ENCODE results near the gene LRRD1. TPM values are rescaled to one million over a fixed set of nuclear protein-coding genes. Genes with fewer than 3 reads are reported as not detected.

LRRD1 gene
- total and polyA plus RNA-seq, 2 of the 13 experiments (the other 11 are each of a cell fraction or from before 2014, with no cell fraction given), result 0.03 TPM; not detected in 1

DNA sequence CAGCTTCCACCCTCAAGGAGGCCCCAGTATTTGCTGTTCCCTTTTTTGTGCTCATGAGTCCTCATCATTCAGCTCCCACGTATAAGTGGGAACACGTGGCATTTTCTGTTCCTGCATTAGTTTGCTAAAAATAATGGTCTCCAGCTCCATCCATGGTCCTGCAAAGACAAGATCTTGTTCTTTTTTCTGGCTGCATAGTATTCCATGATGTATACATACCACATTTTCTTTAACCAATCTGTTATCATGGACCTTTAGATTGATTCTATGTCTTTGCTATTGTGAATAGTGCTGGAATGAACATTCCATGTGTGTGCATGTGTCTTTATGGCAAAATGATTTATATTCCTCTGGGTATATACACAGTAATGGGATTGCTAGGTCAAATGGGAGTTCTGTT, 49.8 kb upstream of the LRRD1 start:
- TF ChIP-seq ZNF788 (CRISPR knock-in tag; IDR thresholded peaks at IDR 0.05; ENCODE audit: borderline replicate concordance), result no peak
- no peaks in the 10 kb centered on the region for H3K79me2 ChIP-seq (ENCODE audit: insufficient read depth, low read length)
- H3K4me3 ChIP-seq (replicated peaks in 1 of 3; ENCODE audit: insufficient read depth in 1 of 3, low read depth in 2 of 3, low read length in 3 of 3), result no peak overlapping the region
- H3K9me3 ChIP-seq (ENCODE audit: low read length), result no peaks in the 10 kb centered on the region
- H3K4me2 ChIP-seq (ENCODE audit: low read depth, low read length), result no peak overlapping the region
- CTCF ChIA-PET (ENCODE audit: low intra/inter-chr PET ratio, low total read pairs), result no interaction called here
- H3K4me1 ChIP-seq (ENCODE audit: insufficient read depth, low read length), result no peaks in the 10 kb centered on the region
- no peaks in the 10 kb centered on the region for H3K27me3 ChIP-seq (ENCODE audit: control insufficient read depth in 1 of 2, insufficient read depth in 2 of 2, low read length in 2 of 2)
- intact Hi-C loops (cut with micrococcal nuclease; ENCODE audit: unreplicated experiment) (no loop called here), in situ Hi-C loops (cut with HindIII; ENCODE audit: extremely low pct_ligation_motif_present, low pct_unique_long_range_greater_than_20kb) (no loop called here)
- POLR2A ChIA-PET, result no interaction called here
- FAIRE-seq (no peak), DNase-seq (ENCODE audit: low spot score) (no peak), ATAC-seq (no peak)
- WGBS (ENCODE audit: low lambda C conversion rate), result 100% methylated on average over 2 of the region's 2 CpGs
- peaks cover 1 to 29% of the 10 kb centered on the region in 2 experiments; a peak in 4 of 5 replicates for H3K36me3 ChIP-seq (replicated peaks in 1 of 2; ENCODE audit: control insufficient read depth in 1 of 2, insufficient read depth in 2 of 2, low read length in 2 of 2)
- no peak overlapping the region for H2AFZ ChIP-seq (ENCODE audit: low read length)
- H3K27ac ChIP-seq (ENCODE audit: extremely low read length, insufficient read depth, low read length), result no peak overlapping the region
- H4K20me1 ChIP-seq (ENCODE audit: insufficient read depth, low read length), result no peaks in the 10 kb centered on the region
- BruUV-seq (replicated peaks), result TSS peak; percentile 19
- H3K9ac ChIP-seq (ENCODE audit: insufficient read depth, low read depth, low read length), result no peak overlapping the region

- no peak overlapping the region for H3K9ac ChIP-seq (ENCODE audit: insufficient read depth, low read depth, low read length)
- no peak overlapping the region for H3K4me2 ChIP-seq (ENCODE audit: low read depth, low read length)
- no peak overlapping the region for H3K27ac ChIP-seq (ENCODE audit: extremely low read length, insufficient read depth, low read length)
- H3K9me3 ChIP-seq (ENCODE audit: low read length), result no peaks in the 10 kb centered on the region
- in situ Hi-C loops (cut with HindIII; ENCODE audit: extremely low pct_ligation_motif_present, low pct_unique_long_range_greater_than_20kb), result no loop called here
- H2AFZ ChIP-seq (ENCODE audit: low read length), result no peak overlapping the region
- CTCF ChIA-PET (ENCODE audit: low intra/inter-chr PET ratio, low total read pairs), result no interaction called here
- H3K4me3 ChIP-seq (replicated peaks in 1 of 3; ENCODE audit: insufficient read depth in 1 of 3, low read depth in 2 of 3, low read length in 3 of 3), result no peak overlapping the region
- peaks cover 3 to 29% of the 10 kb centered on the region in 2 experiments; a peak in 3 of 5 replicates for H3K36me3 ChIP-seq (replicated peaks in 1 of 2; ENCODE audit: control insufficient read depth in 1 of 2, insufficient read depth in 2 of 2, low read length in 2 of 2)
- intact Hi-C loops (cut with micrococcal nuclease; ENCODE audit: unreplicated experiment), result no loop called here
- H3K79me2 ChIP-seq (ENCODE audit: insufficient read depth, low read length), result no peaks in the 10 kb centered on the region
- POLR2A ChIA-PET, result no interaction called here
- ATAC-seq (no peak), FAIRE-seq (no peak), DNase-seq (ENCODE audit: low spot score) (no peak)
- no peaks in the 10 kb centered on the region for H4K20me1 ChIP-seq (ENCODE audit: insufficient read depth, low read length)
- H3K4me1 ChIP-seq (ENCODE audit: insufficient read depth, low read length), result no peaks in the 10 kb centered on the region
- no peaks in the 10 kb centered on the region for H3K27me3 ChIP-seq (ENCODE audit: control insufficient read depth in 1 of 2, insufficient read depth in 2 of 2, low read length in 2 of 2)
- BruUV-seq (replicated peaks), result no TSS peak
- WGBS (ENCODE audit: low lambda C conversion rate), result 100% methylated on average over 2 of the region's 2 CpGs
- TF ChIP-seq SATB2 (CRISPR knock-in tag; IDR thresholded peaks at IDR 0.05) (no peak), ZNF329 (CRISPR knock-in tag; IDR thresholded peaks at IDR 0.05; ENCODE audit: low read depth) (no peak), RNF2 (conservative IDR thresholded peaks at IDR 0.05; ENCODE audit: low read depth) (no peak), TFDP2 (CRISPR knock-in tag; IDR thresholded peaks at IDR 0.05) (no peak), U2AF1 (optimal IDR thresholded peaks at IDR 0.05; ENCODE audit: low read depth, low read length) (no peak), PHF8 (CRISPR knock-in tag; IDR thresholded peaks at IDR 0.05) (no peak), CCAR2 (optimal IDR thresholded peaks at IDR 0.05; ENCODE audit: low read depth, low read length) (no peak), JDP2 (CRISPR knock-in tag; IDR thresholded peaks at IDR 0.05; ENCODE audit: borderline replicate concordance) (no peak), CREM (IDR thresholded peaks at IDR 0.05) (no peak), CREM (CRISPR knock-in tag; IDR thresholded peaks at IDR 0.05) (no peak), YY1 (IDR thresholded peaks at IDR 0.05; ENCODE audit: insufficient read depth, insufficient replicate concordance, low read depth, low read length) (no peak), BRCA1 (CRISPR knock-in tag; IDR thresholded peaks at IDR 0.05) (no peak), ZBTB43 (CRISPR knock-in tag; conservative IDR thresholded peaks at IDR 0.05) (no peak), PRPF4 (IDR thresholded peaks at IDR 0.05; ENCODE audit: low read depth, low read length, poor library complexity, severe bottlenecking) (no peak), ZNF260 (CRISPR knock-in tag; IDR thresholded peaks at IDR 0.05; ENCODE audit: borderline replicate concordance, low read depth) (no peak)
- TF ChIP-seq, protein P1, sequence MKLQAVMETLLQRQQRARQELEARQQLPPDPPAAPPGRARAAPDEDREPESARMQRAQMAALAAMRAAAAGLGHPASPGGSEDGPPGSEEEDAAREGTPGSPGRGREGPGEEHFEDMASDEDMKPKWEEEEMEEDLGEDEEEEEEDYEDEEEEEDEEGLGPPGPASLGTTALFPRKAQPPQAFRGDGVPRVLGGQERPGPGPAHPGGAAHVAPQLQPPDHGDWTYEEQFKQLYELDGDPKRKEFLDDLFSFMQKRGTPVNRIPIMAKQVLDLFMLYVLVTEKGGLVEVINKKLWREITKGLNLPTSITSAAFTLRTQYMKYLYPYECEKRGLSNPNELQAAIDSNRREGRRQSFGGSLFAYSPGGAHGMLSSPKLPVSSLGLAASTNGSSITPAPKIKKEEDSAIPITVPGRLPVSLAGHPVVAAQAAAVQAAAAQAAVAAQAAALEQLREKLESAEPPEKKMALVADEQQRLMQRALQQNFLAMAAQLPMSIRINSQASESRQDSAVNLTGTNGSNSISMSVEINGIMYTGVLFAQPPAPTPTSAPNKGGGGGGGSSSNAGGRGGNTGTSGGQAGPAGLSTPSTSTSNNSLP (IDR thresholded peaks at IDR 0.05; ENCODE audit: low read depth, low read length), result no peak
Measured at GRCh38 chr7:92228100-92228499, 49.2 kb upstream of the LRRD1 start.

All from HepG2 (cell line).